Ishikawa (cell line): ENCODE results near the gene DDRGK1.

Experiments used
- CREB1 ChIP-seq: IDR thresholded peaks from 2 replicates; pipeline ENCODE4 v1.6.1; 2012; ENCODE audit warnings: low read depth
- EP300 ChIP-seq: IDR thresholded peaks from 2 replicates; pipeline ENCODE4 v1.6.1; 2012; ENCODE audit warnings: borderline replicate concordance
- MAX ChIP-seq: IDR thresholded peaks from 2 replicates; pipeline ENCODE4 v1.6.1; 2012
- NFIC ChIP-seq: IDR thresholded peaks from 2 replicates; pipeline ENCODE4 v1.6.1; 2012
- RAD21 ChIP-seq: IDR thresholded peaks from 2 replicates; pipeline ENCODE4 v1.6.1; 2012; ENCODE audit warnings: low read depth
- REST ChIP-seq: IDR thresholded peaks from 2 replicates; pipeline ENCODE4 v1.6.1; 2012; ENCODE audit warnings: low read depth, mild to moderate bottlenecking
- TAF1 ChIP-seq: IDR thresholded peaks from 2 replicates; pipeline ENCODE4 v1.6.1; 2012; ENCODE audit warnings: low read depth, mild to moderate bottlenecking
- TCF12 ChIP-seq: IDR thresholded peaks from 2 replicates; pipeline ENCODE4 v1.6.1; 2012; ENCODE audit warnings: low read depth
- TEAD4 ChIP-seq: IDR thresholded peaks from 2 replicates; pipeline ENCODE4 v1.6.1; 2012
- YY1 ChIP-seq: IDR thresholded peaks from 2 replicates; pipeline ENCODE4 v1.6.1; 2012; ENCODE audit warnings: low read depth

GRCh38 chr20:3245711-3246110, 41.2 kb upstream of the DDRGK1 start:
- TF ChIP-seq TAF1 (no peak), NFIC (no peak), REST (no peak), RAD21 (no peak), TEAD4 (no peak), TCF12 (no peak), EP300 (no peak), CREB1 (no peak), YY1 (no peak), MAX (no peak)
